Measurements from ENCODE around the gene ROPN1.
"Not testable (repeated sequence)": the region's sequence is repeated elsewhere in the genome, so short reads cannot be mapped to it uniquely, and the experiment has no call there.

ROPN1 gene

DNA sequence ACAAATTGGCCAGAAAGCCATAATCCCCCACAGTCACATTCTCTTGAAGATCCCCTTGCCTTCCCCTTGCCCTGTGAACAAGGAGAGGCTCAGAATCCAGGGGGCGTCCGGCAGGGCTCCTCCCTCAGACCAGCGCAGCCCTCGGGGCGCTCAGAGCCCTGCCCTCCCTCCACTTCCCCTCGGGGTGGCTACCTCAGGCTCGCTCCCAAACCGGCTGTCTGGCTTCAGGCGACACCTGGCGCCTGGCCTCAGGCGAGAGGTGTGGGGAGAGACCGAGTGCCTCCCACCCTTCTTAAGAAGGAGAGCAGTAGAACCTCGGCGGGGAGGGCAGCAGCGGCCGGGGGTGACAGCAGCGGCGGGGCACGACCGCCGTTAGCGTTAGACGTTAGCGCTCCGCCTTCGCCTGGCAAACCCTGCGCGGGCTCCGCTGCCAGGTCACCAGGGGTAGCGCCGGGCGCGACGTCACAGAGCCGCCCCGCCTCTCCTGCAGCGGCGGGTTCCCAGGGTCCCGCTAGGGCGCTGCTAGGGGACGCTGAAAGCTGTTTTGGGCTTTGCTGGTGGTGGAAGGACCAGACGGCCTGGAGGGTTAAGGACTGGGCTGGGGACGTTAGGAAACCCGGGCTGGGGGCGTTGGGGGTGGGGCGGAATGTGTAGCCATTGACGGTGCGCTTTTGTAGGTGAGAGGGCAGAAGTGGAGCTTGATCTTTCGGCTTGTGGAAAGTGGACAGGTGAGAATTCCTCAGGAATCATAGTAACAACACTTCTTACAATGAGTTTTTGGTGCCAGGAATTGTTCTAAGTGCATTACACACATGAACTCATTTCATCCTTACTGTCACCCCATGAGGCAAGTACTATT, at the start of gene ROPN1:
TSS of gene ROPN1 (minus strand) at position 395 of the 859 bp plus-strand sequence. CDS start 11,643 bp downstream, outside the sequence.
- DNase-seq = not testable (repeated sequence)

DNA sequence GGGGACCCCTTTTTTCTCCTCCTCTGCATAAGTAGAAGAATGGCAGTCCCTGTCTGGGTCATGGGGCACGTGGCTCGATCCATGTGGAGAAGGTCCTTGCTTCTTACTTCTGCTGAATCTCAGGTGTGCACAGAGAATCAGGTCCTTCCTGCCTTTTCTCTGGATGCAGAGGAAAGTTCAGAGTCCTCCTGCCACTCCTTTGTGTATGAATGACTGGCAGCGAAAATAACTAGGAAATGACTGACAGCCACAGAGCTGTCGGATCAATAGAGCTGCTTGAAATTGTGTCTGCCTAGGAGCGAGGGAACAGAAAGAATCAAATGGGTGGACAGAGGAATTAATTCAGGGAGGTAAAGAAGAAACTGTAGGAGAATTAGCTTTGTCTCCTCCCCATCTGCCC, 49.6 kb upstream of the ROPN1 start:
- DNase-seq = no peak

DNA sequence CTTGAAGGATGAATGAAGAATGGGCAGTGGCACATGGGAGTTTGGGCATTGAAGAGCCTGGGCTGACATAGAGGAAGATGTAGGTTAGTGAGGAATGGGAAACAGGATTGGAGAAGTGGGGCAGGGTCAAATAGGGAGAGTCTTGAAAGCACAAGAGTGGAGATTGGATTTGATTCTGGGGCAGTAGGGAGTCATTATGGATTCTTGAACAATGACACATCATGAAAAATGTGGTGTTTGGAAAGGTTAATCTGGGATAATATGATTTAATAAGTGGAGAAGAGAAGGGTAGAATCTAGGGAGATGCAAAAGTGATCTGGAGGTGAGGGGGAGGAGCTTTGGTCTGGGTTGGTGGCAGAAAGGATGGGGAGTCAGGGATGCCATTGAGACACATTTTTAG, 45.4 kb upstream of the ROPN1 start:
- no peak for DNase-seq

DNA sequence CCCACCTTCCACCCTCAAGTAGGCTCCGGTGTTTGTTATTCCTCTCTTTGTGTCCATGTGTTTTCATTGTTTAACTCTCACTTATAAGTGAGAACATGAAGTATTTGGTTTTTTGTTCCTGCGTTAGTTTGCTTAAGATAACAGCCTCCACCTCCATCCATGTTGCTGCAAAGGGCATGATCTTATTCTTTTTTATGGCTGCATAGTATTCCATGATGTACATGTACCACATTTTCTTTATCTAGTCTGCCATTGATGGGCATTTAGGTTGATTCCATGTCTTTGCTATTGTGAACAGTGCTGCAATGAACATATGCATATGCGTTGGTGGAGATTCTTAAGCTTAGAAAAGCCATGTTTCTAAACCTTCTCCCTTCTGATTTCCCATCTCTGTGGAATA, 44.3 kb upstream of the ROPN1 start:
- DNase-seq = not testable (repeated sequence)

DNA sequence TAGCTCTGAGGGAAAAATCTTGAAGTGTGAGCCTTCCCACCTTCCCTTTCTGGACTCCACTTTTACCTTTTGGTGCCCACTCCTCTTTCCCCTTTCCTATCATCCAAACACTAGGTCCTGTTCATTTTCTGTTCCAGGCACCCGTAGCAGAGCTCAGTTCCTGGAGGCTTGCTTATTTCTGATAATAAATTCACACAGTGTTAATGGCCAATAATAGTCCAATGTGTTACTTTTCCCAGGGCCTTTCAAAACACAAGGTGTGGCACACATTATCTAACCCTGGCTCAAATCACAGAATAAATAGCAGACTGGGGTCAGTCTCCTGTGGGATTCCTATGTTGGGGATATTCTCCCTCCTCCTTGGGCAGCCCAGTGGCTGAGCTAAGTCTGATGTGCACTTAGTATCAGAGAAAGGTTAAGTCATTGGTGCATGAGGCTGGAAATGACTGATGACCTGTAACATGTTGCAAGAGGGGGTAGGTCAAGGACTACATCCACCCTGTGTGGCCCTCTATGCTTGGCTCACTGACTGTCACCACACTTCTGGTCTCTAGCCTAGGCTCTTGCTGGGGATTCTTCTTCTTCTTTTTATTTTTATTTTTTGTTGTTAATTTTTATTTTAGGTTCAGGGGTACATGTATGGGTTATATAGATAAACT, 43.7 kb upstream of the ROPN1 start:
- DNase-seq = no peak

DNA sequence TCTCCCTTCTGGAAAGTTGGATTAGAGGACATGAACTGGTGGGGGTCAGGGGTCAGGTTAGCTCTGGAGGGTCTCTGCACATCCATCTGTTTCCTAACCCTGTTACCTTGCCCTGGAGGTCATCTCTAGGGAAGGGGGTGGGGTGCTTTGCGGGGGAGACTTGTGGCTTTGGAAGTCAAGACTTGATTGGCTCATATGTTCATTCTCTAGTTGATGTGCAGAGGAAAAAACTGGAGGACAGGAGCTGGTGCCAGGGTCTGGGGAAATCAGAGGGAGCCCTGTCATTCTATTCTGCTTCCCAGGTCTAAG, 42.9 kb upstream of the ROPN1 start:
- no peak for DNase-seq

DNA sequence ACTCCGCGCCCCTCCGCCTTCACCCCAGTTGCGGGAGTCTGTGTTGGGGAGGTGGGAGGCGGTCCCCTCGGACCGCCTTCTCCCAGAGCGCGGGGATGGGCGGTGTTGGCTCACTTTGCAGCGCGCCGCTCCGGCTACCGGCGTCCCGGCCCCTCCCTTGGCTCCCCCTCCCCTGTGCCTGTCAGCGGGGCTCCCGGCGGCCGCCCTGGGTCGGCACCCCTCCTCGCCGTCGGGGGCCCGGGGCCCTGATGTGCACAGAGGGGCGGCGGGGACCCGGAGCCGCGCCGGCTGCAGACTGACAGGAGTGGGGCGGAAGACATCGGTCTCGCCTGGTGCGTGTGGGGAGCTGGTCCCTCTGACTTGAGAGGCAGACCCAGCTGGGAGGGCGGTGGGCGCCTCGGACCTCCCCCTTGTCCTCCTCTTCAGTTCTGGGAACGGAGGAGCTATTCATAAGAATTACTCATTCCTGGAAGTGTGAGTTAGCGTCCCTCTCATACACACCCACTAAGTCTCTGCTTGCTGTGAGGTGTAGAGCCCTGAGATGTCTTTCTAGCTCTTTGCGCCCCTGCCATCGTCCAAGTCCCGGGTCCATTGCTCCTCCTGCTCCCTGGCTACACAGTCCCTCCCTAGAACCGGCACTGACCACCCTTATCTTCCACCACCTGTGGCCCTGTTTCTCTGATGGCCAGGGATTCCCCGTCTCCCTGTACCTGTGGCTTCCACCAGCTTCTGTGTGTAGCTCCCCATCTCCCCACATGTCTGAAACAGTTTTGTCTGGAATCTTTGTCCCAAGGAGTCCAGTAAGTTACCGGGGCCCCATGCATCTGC, 42.3 kb upstream of the ROPN1 start:
- DNase-seq = no peak

DNA sequence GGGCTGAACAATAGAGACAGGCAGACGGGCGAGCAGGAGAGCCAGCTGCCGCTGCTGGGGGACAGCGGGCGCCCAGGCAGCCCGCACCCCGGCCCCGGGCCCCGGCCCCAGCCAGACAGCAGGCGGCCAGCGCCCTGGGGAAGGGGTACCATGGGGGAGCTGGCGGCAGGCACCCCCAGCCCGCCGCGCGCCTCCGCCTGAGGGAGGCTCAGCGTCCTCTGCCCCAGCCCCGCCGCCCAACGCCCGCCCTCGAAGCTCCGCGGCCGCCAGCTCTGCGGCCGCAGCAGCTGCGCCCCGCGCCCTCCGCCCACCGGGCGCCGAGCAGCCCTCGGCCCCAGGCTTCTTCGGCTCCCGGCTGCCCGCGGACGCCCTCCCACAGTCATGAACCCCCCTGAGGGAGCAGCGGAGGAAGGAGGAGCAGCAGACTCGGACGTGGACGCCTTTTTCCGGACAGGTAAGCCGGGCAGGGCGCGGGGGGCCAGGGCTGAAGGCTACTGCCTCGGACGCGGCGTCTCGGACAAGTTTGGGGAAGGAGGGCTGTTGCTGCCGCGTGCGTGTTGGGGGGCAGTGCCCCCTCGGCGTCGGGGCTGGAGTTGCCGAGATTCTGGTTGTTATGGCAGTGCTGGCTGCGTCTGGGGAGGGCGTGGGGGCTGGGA, 41.6 kb upstream of the ROPN1 start, which contains the start of gene KALRN:
TSS of gene KALRN (plus strand) at position 10 of the 656 bp plus-strand sequence.
- DNase-seq = no peak

DNA sequence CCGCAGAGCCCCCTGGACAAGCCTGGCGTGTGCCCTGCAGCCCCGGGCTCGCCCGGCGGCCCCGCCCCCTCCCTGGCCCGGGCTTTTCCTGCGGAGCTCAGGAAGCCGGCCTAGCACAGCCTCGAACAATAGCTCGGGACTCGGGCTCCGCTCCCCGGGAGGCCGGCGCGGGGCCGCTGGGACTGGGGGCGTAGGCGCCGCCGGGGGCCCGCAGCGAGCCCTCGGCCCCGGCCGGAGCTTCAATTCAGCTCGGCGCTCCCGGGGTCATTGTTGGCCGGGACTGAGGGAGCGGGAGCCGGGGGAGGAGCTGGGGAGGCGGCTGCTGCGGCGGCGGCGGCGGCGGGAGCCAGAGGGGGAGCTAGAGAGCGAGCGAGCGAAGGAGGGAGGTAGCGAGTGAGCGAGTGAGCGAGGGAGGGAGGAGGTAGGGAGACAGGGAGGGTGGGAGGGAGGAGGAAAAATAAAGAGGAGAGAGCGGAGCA, 41.0 kb upstream of the ROPN1 start:
- DNase-seq = peak; percentile 60

DNA sequence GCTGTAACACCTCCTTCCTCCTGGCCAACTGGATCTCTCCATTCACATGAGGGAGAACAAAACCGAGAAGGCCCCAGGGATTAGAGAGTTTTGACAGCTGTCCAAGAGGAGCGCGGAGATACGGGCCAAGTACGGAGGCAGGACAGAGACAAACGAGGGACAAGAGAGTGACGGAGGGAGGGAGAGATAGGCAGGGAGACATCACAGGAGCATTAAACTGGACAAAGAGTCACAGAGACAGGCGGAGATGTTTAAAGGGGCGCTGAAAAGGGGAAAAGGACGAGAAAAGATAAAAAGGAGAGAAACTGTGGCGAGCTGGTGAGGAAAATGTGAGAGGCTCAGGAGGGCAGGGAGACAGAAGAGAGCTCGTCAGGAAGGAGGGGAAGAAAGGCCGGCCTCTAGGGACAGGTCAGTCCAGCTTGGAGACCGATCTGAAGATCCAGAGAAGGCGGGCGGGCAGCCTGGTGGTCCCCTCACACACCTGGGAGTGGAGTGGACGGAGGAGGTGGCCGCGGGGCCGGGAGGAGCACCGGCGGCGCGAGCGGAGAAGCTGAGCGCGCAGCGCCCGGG, 40.5 kb upstream of the ROPN1 start:
- DNase-seq = peak; percentile 99

DNA sequence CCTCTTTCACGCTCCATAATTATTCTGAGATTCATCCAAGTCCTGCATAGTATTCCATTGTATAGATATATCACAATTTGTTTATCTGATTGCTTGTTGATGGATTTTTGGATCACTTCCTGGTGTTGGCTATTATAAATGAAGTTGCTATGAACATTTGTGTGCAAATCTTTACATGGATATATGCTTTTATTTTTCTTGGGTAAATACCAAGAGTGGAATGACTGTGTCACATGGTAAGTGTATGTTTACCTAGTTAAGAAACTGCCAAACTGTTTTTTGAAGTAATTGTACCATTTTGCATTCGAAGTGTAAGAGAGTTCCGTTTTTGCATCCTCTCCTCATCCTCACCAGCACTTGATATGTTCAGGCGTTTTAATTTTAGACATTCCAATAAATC, 34.6 kb upstream of the ROPN1 start:
- DNase-seq = no peak

DNA sequence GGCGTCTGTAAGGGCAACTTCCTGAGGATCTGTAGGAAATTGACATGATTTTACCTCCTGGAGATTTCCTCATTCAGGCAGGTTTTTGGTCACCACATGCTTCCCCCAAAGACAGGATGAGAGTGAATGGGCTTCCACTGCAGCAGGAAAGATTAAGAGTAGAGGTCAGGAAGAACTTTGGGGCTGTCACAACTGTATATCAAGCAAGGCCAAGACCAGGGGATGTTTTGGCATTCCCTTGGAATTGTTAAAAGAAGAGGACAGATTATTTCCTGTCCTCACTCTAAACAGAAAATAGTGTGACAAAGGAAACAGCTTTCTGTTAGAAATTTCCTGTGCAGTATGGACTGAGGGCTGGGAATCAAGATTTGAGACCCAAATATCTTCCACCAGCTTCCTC, 31.6 kb upstream of the ROPN1 start:
- DNase-seq = not testable (repeated sequence)

DNA sequence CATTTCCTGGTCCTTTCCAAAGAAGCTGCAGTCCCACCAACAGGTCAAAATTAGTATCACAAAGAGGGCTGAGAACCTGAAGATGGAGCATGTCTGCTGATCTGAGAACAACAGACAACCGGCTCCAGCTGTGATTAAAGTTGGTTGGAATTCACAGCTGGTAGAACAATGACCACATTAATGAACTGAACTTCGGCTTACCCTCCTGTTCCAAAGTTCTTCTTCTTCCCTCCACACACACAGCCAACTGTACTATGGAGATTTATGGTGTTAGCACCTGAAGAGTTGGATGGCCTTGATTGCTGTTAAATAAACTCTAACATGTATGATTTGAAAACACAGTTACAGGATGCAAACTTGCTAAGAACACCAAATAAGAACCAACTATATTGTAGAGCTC, 27.4 kb upstream of the ROPN1 start:
- no peak for DNase-seq

DNA sequence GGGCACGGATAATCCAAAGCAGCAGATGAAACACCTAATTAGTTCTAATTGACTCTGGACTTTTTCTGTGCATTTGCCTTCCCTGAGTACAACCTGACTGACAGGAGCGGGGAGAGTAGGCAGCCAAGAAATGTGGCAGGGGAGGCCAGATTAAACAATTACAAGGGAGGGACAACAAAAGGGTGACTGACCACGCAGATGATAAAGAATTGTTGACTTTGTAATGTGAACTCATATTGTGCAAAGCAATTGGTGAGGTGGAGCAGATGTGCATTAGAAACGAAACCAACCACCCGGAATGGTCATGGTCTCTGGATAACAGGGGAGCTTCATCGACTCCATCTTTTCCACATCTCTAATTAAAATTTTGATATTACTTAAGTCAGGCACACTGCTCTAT, 25.6 kb upstream of the ROPN1 start:
- DNase-seq = not testable (repeated sequence)

DNA sequence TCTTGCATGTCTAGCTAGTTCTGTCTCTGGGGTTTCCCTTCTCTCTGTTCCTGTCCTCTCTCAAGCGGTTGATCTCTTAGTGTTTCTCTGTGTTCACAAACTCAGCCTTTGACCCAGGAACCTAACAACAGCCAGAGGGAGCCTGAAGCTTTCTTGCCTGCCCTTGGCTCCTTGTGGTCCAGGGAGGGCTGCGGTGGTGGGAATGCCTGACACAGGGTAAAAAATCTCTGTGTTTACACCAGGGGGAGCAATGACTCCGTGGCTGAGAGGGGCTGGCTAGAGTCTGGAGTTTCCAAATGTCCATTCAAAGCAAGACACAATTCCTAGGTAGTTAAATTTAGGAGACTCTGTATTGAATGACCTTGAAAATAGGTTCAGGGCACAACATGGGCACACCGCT, 24.6 kb upstream of the ROPN1 start:
- DNase-seq = peak; percentile 42

DNA sequence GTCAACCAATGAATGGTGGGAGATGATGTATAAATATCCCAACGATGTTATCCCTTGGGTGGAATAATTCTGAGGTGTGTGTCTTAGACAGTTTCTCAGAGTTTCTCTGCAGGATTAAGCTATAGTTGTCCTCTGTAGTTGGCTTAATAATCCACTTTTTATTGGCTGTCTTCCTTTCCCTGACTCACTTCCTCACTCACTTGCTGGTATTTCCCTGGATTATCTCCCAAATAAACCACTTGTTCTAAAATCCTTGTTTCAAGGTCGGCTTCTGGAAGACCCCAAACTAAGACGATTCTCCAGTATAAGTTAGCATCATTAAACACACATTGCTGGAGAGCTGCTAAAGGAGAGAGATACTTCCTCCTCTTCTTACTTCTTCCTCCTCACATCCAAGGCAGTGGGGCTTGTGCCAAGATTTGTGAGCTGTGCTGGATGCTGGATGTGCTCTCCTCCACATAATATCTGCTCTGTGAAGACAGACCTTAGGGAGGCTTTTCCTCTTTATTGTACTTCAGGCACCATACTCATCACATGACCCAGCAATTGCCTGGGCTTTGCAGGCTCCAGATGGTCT, 22.5 kb upstream of the ROPN1 start:
- DNase-seq = peak; percentile 90

DNA sequence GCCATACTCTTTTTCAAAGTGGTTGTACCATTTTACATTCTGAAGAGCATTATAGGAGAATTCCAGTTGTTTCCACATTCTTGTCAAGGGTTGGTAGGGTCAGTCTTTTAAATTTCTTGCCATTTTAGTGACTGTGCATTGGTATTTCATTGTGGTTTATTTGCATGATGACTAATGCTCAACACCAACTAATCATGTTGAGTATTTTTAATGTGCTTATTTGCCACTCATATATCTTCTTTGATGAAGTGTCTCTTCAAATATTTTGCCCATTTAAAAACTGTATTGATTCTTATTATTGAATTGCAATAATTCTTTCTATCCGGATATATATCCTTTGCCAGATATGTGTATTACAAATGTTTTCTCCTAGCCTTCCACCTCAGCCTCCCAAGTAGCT, 16.4 kb upstream of the ROPN1 start:
- DNase-seq = not testable (repeated sequence)

DNA sequence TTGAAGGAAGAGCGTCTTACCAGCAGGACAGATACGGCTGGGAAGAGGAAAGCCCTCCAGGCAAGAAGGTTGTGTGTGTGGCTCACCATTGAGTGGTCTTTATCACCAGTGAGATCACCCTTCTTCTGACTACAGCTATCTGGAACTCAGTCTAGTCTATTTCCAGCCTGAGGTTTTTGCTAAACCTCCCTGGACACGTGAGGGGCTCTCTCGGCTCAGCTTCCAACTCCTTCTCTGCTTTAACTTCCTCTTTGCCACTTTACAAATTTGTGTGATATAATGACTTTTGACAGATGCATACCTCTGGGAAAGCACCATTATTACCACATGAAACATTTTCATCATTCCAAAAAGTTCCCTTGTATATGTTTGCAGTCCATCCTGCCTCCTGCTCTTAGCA, 15.3 kb upstream of the ROPN1 start:
- no peak for DNase-seq

DNA sequence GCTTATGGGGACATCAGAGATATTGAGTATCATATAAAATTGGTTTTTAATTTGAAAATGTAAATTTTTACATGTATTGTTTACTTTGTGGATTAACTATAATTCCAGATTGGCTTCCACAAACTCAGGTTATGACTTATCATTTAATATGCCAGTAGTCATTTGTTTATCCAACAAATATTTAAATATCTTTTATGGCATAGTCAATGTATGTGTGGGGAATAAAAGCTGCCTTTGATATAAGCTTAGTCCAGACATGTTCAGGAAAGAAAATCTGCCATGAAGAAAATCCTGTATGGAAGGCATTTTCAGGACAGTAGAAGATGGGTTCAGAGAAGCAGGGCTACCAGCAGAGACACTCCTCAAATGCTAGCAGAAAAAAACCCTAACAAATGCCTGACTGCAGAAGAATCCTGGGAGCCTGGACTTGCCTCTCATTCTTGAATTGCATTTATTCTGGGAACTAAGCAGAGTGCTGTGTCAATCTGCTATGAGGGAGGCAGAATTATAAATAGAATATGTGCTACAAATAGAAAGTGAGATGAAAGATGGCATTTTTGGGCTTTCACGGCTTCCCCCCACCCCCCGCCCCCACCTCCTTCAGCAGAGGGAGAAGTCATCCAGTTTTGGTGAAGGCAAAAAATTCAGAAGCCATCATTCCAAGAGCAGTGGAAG, 10.6 kb upstream of the ROPN1 start:
- not testable (repeated sequence) for DNase-seq

DNA sequence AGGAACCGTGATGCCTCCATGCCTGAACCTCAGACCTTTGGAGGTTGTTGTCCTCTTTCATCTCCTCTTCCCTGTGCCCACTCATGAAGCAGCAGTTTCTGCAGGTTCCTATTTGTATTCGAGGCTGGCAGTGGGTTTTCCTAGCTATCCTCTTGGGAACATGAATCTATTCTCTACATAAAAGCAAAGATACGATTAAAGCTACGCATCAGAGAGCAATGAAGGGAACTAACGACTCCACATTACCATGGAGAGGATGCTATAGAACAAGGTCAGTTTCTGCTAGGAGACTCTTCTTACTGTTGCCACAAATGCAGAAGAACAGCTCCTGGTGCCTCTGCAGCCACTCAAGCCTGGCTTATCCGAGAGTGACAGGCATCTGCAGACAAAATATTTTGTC, 9.4 kb upstream of the ROPN1 start:
- not testable (repeated sequence) for DNase-seq

DNA sequence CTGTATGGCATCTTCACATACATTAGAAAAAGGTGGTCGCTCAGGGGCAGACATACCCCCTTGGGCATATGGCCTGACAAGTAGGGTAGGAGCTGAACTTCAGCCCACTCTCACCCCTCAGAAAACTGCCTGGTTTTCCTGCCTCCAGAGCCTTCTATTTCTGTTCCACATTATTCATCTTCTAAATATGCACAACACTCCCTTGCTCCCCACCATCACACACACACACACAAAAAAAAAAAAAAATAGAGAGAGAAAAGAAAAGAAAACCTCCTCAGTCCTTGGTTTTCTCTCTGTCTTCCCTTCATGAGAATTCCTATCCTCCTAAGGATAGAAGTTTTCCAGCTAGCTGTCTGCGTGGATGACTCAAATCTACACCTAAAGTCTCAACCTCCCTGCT, 5.6 kb upstream of the ROPN1 start:
- DNase-seq = no peak

DNA sequence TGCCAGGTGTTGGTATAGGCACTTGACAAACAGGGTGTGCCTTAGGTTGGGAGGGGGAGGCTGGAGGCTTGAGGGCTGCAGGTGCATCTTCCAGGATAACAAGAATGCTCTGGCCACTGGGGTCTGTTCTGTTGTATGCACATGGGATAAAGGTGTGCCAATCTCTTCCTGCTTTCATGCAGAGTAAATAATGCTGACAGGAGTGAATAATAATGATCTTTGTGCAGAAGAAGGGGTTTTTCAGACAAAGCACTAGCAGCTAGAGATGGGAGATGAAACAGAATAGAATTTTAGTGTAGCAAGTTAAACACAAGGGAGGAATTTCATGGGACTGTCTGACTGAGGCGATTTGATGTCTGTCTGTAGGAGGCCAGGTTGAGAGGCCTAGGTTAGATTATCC, 1.9 kb upstream of the ROPN1 start:
- no peak for DNase-seq
